Measurements from ENCODE around the gene FOXP1.

DNA sequence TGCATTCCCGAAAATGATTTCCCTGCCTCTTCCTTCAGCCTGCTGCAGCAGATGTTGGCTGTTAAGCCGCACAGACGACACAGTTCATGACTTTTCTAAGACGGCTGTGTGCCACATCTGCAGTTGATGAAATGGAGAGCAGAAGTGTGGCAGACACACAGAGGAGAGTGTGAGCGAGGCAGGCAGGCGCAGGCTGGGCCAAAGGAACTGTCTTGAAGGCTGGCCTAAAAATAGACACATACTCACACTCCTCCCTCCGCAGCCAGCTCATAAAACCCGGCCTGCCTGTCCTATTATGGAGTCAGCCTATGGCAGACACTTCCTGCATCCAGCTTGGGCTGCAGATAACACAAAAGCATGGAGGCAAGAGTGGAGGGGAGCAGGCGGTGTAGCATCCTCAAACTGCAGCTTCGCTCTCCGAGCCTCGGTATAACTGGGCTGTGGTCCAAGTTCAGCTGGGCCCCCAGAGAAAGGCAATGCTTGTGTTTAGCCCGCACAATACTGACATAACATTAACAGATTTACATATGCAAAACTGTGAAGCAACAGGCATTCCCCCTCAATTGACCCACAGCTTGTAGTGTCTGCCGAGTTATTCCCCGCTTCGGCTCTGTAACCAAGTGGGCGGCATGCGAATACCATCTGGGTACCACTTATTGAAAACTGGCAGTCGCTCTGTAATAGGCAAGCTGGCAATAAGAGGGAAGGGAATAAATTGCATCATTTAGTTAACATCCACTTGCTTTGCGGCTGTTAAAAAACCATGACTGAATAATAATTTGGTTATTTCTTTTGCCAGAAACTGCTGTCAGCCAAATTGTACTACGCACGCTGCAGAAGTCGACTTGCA lies 40.8 kb downstream of the FOXP1 start:
- TF ChIP-seq, protein P1, sequence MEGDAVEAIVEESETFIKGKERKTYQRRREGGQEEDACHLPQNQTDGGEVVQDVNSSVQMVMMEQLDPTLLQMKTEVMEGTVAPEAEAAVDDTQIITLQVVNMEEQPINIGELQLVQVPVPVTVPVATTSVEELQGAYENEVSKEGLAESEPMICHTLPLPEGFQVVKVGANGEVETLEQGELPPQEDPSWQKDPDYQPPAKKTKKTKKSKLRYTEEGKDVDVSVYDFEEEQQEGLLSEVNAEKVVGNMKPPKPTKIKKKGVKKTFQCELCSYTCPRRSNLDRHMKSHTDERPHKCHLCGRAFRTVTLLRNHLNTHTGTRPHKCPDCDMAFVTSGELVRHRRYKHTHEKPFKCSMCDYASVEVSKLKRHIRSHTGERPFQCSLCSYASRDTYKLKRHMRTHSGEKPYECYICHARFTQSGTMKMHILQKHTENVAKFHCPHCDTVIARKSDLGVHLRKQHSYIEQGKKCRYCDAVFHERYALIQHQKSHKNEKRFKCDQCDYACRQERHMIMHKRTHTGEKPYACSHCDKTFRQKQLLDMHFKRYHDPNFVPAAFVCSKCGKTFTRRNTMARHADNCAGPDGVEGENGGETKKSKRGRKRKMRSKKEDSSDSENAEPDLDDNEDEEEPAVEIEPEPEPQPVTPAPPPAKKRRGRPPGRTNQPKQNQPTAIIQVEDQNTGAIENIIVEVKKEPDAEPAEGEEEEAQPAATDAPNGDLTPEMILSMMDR (IDR thresholded peaks at IDR 0.05; ENCODE audit: low read length), result no peak
- TF ChIP-seq EZH2 (IDR thresholded peaks at IDR 0.05; ENCODE audit: borderline replicate concordance, low read length), result no peak
